HG03460 (cell line): Measurements from ENCODE around the gene PSORS1C1.

Experiments
- ATAC-seq: cut with Tn5 transposase; IDR thresholded peaks from one replicate; pipeline ENCODE4 v1.9.1; 2021; ENCODE audit not compliant: unreplicated experiment

Gene PSORS1C1

DNA sequence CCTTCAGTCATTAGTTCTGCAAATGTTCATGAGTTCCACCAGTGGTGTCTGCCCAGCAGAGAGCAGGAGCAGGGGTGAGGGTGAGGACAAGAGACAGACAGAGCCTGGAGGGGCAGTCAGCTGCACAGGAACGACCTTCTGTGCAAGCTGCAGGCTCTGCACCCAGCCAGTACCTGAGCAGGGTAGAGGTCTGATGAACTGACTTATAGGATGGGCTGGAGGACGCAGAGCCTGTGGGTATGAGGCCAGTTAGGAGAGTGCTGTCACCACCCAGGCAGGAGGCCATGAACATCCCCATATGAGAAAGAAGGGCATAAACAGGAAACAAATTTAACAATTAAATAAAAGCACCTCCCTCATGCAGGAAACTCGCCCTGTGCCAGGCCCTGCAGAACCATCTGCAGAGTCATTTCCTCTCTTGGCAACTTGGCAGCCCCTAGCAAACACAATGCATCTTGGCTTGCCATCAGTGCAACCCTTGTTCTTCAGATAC is 20.2 kb upstream of the PSORS1C1 start:
- ATAC-seq: no peak

DNA sequence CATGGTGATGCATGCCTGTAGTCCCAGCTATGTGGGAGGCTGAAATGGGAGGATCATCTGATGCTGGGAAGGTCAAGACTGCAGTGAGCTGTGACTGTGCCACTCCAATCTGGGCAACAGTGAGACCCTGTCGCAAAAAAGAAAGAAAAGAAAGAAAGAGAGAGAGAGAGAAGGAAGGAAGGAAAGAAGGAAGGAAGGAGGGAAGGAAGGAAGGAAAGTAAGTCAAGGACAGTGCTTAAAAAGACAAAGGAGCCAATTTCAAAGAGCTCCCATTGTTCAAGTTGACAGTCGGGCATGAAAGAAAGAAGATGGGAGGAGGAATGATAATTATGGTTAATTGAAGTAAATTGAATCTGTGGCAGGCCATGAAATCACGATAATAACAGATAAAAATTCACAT is 18.4 kb upstream of the PSORS1C1 start:
- ATAC-seq: no peak

DNA sequence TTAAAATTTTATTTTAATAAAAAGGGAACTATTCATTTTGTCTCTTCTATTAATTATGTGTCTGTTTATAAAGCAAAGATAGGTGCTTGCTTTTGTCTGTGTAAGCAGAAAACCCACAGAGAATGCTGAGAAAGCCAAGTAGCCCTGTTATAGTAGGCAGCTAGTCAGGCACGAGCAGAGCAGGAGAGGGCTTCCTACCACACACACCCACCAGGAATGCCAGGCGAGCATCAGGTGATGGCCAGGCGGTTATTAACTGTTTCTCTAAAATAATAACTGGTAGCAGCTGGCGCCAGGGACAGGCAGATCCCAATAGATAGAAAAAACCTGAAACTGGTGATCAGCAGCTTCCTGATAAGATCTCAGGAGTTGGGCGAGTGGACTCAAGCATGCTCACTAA is 17.9 kb upstream of the PSORS1C1 start:
- no peak for ATAC-seq

DNA sequence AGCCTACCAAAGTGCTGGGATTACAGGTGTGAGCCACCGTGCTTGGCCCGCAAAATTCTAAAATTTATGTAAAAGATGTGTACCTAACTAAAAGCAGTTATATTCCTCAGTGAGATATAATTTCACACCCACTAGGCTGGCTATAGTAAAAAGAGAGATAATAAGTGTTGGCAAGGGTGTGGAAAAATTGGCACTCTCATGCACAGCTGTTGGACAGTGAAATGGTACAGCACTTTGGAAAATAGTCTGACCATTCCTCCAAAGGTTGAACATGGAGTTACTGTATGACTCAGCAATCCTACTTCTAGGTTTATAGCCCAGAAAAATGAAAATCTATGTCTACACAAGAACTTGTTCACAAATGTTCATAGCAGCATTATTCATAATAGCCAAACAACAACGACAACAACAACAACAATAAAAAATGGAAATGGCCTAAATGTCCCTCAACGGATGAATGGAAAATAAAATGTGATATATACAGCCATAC is 16.1 kb upstream of the PSORS1C1 start:
- no peak for ATAC-seq

DNA sequence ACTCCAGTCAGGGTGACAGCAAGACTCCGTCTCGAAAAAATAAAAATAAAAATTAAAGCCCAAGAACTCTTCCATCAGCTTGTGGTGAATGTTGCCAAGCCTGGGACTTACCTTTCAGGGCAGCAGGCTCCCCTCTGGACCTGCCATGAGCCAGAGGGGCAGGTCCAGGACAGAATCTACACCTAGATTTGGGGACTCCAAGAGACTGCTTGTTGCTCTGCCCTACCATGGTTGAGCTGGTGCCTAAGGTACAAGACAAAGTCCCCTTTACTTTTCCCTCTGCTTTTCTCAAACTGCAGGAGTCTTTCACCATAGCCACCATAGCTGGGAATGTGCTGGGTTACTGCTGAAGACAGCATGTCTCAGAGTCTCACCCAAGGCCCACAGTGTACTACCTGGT is 11.5 kb upstream of the PSORS1C1 start:
- no peak for ATAC-seq

DNA sequence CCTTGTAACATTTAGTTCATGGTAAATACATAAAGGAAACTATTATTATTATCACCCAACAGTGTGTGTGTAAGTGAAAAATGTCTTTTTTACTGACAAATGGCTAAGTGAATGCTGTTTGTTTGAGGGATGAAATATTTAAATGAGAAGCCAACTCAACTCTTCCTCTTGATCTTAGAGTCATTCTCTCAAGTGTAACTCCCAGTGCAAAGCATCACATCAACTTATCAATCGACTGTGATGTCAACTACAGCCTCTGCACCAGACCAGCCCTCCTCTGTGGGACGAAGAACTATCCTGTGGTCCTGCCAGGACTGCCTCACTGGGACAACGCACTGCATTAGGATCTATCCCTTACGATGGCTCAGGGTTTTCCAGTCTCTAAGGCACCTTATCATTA is 7.5 kb upstream of the PSORS1C1 start:
- no peak for ATAC-seq

DNA sequence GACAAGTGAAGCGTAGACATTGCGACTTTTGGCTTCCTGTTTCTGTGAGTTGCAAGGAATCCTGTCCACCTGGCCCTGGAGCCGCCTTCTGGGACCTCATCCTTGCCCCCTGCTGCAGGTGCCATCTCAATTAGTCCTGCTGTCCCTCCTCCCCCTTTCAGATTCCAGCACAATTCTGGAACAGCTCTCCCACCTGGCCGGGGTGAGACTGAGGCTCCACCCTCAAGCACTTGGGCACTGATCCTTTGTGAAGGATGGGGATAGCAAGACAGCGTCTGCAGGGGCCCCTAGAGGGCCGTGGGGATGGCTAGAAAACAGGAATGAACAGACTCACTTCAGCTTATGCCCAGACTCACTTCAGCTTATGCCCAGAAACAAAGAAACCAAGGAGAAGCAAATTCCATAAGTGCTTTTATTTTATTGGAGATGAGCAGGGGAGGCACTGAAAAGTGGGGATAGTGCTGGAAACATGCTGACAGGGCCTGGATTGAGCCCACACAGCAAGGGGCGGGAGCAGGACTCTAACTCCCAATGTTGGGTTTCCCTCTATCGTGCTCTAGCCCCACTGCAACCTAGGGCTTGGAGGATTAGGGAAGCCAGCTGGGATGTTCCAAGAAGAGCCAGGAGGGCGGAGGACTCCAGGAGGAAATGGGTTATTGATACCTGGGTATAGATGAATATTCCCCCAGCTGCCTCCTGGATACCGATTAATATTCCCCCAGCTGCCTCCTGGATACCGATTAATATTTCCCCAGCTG is 3.6 kb upstream of the PSORS1C1 start:
- ATAC-seq: no peak

DNA sequence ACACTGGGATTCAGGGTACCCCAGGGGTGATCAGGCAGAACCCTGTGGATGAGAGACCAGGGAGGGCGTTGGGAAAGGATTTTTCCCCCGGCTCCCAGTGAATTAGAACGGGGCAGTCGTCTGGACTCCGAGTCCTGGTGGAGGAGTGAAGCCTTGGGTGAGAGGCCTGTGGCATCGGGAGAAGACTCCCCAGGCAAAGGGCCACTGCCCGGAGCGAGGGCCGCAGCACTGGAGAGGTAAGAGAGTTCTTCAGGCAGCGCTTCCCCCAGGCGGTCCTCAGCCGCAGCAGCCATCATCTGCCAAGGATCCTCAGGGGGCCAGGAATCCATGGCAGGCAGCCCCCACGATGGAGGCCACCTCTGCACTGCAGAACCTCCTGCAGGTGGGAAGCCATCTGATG is 2.9 kb upstream of the PSORS1C1 start:
- ATAC-seq: no peak

DNA sequence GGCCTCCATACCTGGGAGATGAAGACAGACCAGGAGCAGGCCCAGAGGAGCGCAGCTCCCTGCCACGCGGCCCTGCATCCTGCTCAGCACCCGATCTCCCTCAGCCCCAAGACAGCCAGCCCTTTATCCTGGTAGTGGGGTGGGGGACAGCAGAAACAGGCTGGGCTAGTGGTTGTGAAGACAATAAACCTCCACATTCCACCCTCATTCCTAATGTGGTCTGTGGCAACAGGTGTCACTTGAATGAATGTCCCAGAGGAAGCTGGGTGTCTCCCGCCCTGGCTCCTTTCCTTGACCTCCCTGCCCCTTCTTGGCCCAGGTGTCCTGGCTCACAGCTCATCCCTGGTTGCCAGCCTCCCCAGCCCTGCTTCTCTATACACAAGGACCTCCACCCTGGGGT is 2.1 kb upstream of the PSORS1C1 start, which contains the start of gene C6orf15:
Gene C6orf15, minus strand, starts transcription at position 98 of the 400 bp plus-strand sequence. Its CDS starts 20 bp downstream, at position 78.
- no peak for ATAC-seq

DNA sequence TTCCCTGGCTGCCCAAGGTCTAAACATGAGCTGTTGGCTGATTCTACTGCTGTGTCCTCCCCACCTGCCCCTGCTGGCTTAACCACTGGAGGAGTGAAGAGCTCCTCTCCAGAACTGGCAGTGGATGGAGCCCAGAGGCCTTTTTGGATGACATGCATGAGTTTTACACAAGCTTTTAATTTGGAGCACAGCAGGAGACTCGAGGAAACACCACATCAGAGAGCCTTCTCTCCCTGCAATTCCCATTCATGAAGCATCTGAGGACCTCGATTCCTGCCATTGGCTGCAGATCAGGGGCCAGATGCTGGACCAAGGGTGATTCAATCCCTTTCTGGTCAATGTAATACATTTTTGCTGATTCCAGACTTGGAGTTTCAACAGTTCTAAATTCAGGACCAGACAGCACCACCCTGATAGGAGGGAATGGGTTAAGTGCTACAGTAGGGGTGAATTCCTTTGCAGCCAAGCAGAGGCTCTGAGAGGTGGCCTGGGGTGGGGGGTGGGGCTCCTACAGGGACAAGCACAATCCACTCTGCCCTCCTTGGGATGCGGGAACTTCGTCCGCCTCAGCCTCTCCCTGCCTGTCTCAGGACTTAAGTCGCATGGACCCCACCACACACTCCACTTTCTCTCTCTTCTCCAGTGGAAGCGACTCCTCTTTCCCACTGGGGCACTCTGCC is 599 bp upstream of the PSORS1C1 start:
- no peak for ATAC-seq

DNA sequence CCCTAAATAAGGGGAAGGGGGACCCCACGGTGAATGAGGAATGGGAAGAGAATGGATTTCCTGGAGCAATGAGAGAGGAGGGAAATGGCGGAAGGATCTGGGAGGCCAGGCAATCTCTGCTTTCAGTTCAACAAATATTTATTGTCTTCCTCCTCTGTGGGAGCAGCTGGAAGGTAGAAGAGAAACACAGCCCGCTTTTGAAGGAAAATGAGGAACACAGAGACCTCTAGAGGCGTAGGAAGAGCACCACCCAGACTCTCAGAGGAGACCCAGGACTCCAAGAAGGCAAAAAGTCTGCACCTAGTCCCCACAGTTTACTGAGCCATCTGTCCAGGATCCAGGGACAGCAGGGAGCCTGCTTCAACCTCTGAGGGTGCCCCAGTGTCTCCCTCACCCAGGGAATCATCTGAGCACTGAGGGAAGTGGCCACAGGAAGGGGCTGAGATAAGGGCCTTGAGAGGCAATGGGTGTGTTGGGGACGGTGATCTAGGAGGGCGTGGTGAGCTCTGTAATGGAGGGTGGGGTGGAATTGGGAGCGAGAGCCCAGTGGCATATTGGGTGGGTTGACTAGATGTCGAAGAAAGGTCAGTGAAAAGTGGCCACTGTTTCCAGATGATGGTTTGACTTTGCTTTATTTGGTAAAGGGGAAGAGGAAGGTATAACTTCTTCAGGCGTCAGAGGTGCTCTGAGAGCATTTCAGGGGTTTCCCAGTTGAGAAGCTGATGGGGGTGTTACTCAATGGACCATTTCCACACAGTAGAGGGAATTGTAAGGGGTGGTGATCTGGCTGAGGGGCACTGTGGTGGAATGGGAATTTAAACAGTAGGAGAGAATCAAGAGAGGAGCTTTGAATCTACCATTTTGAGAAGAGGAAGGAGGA is 610 bp downstream of the PSORS1C1 start:
- no peak for ATAC-seq

DNA sequence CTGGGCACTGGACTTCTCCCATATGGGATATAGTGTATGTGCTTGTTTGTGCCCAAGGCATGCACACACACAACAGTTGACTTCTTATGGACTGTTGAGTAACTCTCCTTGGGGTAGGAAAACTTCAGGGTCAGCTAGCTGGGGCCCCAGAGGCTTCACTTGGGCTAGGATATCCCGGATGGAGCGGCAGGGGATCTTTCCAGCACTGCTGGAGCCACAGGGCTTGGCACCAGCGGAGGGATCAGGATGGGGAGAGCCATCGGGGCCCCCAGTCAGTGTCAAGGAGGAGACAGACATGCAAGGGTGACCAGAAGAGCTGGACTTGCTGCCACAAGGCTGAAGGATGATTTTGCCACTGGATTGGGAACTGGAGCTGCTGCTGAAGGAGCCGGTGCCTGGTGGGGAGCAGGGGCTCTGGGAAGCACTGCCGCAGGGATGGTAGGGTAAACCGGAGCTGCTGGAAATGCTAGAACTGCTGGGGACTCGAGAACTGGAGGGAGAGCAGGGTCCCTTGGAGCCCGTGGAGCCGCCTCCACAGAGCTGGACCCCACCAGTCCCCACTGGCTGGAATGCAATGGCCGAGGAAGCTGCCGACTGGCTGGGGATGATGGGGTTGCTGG is 1.5 kb downstream of the PSORS1C1 start:
- no peak for ATAC-seq

DNA sequence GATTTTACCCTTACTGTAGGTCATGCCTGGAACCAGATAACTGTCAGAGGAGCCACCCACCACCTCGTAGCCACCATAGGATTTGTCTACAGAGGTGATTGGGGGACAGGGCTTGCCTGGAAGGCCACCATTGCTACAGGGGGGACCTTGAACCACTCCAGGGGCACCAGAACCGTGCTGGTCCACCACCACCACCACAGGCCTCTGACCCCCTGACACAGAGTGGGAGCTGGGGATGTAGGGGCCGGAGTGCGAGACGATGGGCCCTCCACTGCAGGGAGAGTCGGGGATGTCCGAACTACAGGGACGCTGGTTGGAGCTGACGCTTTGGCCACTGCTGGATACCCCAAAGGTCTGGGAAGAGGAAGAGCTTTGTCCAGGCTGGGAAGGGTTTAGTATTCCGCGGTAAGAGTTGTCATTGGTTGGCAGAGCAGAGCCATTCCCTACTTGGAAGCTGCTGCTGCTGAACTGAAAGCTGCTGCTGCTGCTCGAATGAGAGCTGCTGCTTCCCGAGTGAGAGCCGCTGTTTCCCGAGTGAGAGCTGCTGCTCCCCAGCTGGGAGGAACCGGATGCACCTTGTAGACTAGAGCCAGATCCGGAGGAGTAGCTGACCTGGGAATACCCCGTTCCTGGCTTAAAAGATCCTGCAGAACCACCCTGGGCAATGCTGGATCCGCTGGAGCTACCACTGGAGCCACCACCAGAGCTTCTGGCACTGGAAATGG is 2.2 kb downstream of the PSORS1C1 start:
- ATAC-seq: no peak

DNA sequence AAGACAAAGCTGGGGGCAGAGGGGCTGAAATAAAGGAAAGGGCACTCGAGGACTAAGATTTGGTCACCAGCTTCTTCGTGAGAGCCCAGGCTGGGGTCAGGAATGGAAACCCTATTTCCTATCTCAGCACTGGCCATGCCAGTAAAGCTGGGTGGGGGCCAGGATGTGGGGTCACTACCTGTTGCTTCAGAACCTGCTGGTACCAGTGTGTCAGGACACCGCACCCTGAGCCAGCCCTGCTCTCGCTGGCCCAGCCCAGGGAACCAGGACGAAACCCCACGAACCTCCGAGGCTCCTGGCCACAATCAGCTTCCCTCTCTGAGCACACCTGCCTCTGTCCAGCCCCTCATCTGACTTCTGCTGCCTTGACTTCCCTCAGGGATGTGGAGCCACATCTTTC is 3.6 kb downstream of the PSORS1C1 start:
- no peak for ATAC-seq

DNA sequence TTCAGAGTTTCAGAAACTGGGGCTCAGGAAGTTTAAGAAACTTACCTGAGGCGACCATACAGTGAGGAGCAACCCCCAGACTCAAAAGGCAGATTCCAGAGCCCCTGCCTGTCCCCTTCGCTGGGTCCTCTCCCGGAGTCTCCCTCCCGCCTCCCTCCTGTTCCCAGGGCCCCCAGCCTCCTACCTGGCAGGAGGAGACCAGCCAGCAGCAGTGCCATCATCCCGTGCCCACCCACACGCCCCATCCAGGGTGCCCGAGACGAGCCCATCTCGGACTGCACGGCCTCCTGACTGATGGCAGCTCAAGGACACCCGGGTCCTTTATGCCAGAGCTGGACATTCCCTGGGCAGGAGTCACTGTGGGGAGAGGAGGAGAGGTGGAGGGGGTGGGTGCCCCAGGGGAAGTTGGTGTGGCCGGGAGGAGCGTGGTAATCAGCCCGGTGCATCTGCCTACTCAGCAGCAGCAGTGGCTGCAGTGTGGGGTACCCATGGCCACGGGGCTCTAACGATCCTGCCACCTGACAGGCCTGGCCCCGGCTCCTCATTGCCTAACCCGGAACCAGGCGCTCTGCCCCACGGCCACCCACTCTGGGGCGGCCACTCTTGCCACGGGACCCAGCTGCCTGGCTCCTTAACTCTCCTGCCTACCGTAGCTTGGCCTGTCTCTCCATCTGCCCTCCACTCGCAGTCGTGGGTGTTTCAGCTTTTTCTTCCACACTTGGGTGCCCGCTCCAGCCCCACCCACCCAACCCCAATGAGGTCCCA is 5.7 kb downstream of the PSORS1C1 start, which contains the start of gene CDSN:
Gene CDSN, minus strand, starts transcription at position 296 of the 765 bp plus-strand sequence. Its CDS starts 27 bp downstream, at position 269.
- no peak for ATAC-seq

DNA sequence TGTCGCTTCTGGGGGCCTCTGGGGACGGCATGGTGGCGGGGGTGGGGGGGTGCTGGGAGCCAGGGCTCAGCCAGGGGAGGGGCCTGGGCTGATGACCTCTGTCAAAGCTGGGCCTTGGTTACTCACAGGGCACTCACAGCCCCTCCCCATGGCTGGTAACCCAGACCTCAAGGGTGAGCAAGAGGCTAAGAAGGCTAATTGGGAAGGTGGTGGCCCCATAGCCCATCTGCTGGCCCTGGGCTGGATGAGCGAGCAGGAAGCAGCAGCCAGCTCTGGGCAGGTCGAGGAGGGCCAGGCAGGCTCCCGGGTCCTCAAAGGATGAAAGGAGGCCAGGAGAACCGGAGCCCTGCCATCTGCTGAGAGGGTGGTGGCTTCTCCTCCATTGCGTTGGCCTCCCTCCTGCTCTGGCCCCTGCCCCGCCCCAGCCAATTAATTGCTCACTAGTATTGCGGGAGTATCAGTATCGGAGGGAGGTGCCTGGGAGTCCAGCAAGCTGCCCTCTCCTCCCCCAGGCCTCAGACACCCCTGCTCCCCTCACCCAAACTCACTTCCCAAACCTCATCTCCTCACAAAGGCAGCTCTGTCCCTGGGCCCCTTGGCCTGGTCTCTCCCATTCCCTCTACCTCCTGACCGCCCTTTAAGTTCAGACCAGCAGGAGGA is 6.7 kb downstream of the PSORS1C1 start:
- ATAC-seq: no peak

DNA sequence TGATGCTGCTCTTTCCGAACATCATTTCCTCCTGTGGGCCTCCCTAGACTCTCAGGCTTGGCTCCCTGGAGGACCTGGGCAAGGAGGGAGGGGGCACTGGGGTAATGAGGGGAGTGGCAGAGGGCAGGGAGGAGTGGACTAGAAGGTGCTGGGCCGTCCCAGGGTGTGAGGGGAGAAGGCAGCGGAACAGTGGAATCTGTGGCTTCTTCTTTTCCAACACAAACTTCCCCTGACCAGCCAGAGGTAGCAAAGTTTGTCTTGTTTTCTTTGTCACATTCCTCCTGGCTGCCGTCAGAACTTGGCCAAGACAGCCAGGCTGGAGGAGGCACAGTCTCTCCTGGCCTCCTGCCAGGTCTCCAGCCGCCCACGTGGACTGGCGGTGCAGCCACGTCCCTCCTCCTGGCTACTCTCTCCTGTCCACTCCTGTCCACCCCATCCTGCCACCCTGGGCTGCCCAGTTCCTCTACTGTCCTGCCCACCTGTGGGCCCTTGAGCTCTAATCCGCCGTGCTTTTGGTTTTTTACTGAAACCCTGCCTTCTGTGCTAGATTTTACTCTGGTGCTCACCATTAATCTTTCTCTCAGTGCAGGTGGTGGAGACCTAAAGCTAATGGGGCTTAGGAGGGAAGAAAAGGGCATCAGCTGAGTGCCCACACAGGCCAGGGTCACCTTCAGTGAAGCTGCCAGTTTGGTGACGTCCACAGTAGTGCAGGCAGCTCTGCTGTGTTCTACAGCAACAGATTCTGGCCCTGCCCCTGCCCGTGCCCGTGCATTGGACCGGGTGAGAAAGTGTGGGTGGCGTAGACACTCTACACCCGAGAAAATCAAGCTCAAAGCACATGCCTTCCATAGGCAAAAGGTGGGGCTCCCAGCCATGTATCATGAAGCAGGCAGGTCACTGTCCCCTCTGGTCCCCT is 8.4 kb downstream of the PSORS1C1 start:
- ATAC-seq: no peak

DNA sequence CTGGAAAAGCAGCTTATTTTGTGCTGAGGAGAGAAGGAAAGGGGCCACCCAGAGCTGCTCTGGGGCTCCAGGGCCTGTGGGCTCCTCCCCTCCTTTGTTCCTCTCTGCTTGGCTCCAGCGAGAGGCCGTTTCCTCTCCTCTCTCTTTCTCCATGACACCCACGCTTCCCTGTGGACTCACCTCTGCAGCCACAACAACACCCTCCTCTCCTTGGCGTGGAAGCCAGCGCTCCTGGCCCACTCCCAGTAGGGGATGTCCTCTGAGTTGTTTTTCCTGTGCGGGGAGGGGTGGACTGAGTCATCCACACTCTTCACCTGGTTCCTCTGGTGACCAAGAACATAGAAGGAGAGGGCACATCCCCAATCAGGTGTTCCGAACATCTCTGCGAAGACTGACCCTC is 10.6 kb downstream of the PSORS1C1 start:
- ATAC-seq: no peak
